Stomach (tissue), 4 donors: ENCODE data around the gene MAGI2.

Experiments used
- EP300 ChIP-seq: sonication (generic); formaldehyde crosslinking; IDR thresholded peaks from one replicate; pipeline ENCODE4 v1.6.1; 2017; ENCODE audit warnings: antibody characterized with exemption
- POLR2A ChIP-seq, 4 donors: fragments of 450-650 bp; IDR thresholded peaks; one replicate each; pipeline ENCODE4 v1.6.1; 2016; ENCODE audit warnings: antibody characterized with exemption in 4 of 4, control low read depth in 2 of 4, mild to moderate bottlenecking in 1 of 4, moderate library complexity in 1 of 4
- TF ChIP-seq, protein P1 (sequence below), 7 experiments: fragments of 450-650 bp in 4 of 7; fragments of 200-600 bp in 3 of 7; sonication (generic) in 3 of 7; IDR thresholded peaks; one replicate each; pipeline ENCODE4 v1.5.1; 2016 to 2019; ENCODE audit warnings: antibody characterized with exemption in 7 of 7, control low read depth in 2 of 7, mild to moderate bottlenecking in 1 of 7

- TF ChIP-seq EP300 (no peak), POLR2A (IDR thresholded peaks at IDR 0.05) (no peak)
- TF ChIP-seq, protein P1, sequence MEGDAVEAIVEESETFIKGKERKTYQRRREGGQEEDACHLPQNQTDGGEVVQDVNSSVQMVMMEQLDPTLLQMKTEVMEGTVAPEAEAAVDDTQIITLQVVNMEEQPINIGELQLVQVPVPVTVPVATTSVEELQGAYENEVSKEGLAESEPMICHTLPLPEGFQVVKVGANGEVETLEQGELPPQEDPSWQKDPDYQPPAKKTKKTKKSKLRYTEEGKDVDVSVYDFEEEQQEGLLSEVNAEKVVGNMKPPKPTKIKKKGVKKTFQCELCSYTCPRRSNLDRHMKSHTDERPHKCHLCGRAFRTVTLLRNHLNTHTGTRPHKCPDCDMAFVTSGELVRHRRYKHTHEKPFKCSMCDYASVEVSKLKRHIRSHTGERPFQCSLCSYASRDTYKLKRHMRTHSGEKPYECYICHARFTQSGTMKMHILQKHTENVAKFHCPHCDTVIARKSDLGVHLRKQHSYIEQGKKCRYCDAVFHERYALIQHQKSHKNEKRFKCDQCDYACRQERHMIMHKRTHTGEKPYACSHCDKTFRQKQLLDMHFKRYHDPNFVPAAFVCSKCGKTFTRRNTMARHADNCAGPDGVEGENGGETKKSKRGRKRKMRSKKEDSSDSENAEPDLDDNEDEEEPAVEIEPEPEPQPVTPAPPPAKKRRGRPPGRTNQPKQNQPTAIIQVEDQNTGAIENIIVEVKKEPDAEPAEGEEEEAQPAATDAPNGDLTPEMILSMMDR (IDR thresholded peaks at IDR 0.05), result no peak
These were observed 1428.9 kb downstream of the MAGI2 start for GRCh38 chr7:78024591-78024990.
